ENCODE results near the gene RANGAP1. TPM values are rescaled to one million over a fixed set of nuclear protein-coding genes. Genes with fewer than 3 reads are reported as not detected.
"Not testable (repeated sequence)": the region's sequence is repeated elsewhere in the genome, so short reads cannot be mapped to it uniquely, and the experiment has no call there.

RANGAP1 gene
- total and polyA plus RNA-seq, 3 donors from 2014 or later: 212 to 319 (median 277) TPM

- no peaks in the 10 kb centered on the region for H3K36me3 ChIP-seq (ENCODE audit: low read depth, missing control alignments)
- intact Hi-C loops (cut with DNase I; ENCODE audit: low total_unique reads): no loop called here
- 1% methylated on average over 26 to 44 of the region's 60 CpGs for WGBS, 2 donors
Observed at GRCh38 chr22:41302021-41302767, 16.2 kb upstream of the RANGAP1 start.

GRCh38 chr22:41301085-41302020, 15.4 kb upstream of the RANGAP1 start, which contains the start of gene ZC3H7B:
Gene ZC3H7B, plus strand, starts transcription at chr22:41301525. Its CDS starts 19,136 bp downstream, at chr22:41320661.
- H3K4me3 ChIP-seq: peak within 1 kb of the TSS; percentile 90 to 93
- peak within 1 kb of the TSS; percentile 95 for H3K27ac ChIP-seq
- no peaks in the 10 kb centered on the region for H3K27me3 ChIP-seq
- 0 to 2% methylated on average over 11 to 74 of the region's 74 CpGs for WGBS, 2 donors
- intact Hi-C loops (cut with DNase I; ENCODE audit: low total_unique reads): no loop called here
- peak; percentile 84 for DNase-seq
- no peaks in the 10 kb centered on the region for H3K9me3 ChIP-seq
- H3K36me3 ChIP-seq (ENCODE audit: low read depth, missing control alignments): no peaks in the 10 kb centered on the region
- TF ChIP-seq CTCF (IDR thresholded peaks at IDR 0.05): peak in 2 of 3 experiments; percentile 36 to 44
- TF ChIP-seq POLR2A (IDR thresholded peaks at IDR 0.05): no peak
- peaks cover 22% of the 10 kb centered on the region for H3K4me1 ChIP-seq

More at GRCh38 chr22:41302021-41302767, 16.2 kb upstream of the RANGAP1 start:
- Histone ChIP-seq H3K4me1 (peaks cover 22% of the 10 kb centered on the region), H3K27me3 (no peaks in the 10 kb centered on the region), H3K4me3 (peak overlapping the region; percentile 90 to 93), H3K9me3 (no peaks in the 10 kb centered on the region), H3K27ac (peak overlapping the region; percentile 95)
- TF ChIP-seq CTCF (IDR thresholded peaks at IDR 0.05) (no peak), POLR2A (IDR thresholded peaks at IDR 0.05) (no peak)
- no peak for DNase-seq

- no peak for DNase-seq
- peak overlapping the region; percentile 90 to 93 for H3K4me3 ChIP-seq
- H3K9me3 ChIP-seq: no peaks in the 10 kb centered on the region
- TF ChIP-seq POLR2A (IDR thresholded peaks at IDR 0.05) (no peak), CTCF (IDR thresholded peaks at IDR 0.05) (no peak)
- no peaks in the 10 kb centered on the region for H3K36me3 ChIP-seq (ENCODE audit: low read depth, missing control alignments)
- intact Hi-C loops (cut with DNase I; ENCODE audit: low total_unique reads): no loop called here
- WGBS, 2 donors: 24 to 34% methylated on average over 7 of the region's 7 CpGs
- H3K27me3 ChIP-seq: no peaks in the 10 kb centered on the region
- H3K27ac ChIP-seq: peak overlapping the region; percentile 95
- peaks cover 22% of the 10 kb centered on the region for H3K4me1 ChIP-seq
Observed at GRCh38 chr22:41300661-41301060, 14.7 kb upstream of the RANGAP1 start.

GRCh38 chr22:41296826-41297667, 11.1 kb upstream of the RANGAP1 start:
- WGBS, 2 donors: 75 to 84% methylated on average over 9 of the region's 9 CpGs
- H3K4me1 ChIP-seq: peaks cover 4% of the 10 kb centered on the region
- intact Hi-C loops (cut with DNase I; ENCODE audit: low total_unique reads): no loop called here

GRCh38 chr22:41294816-41295215, 8.8 kb upstream of the RANGAP1 start:
- H3K27ac ChIP-seq; H3K4me3 ChIP-seq; H3K36me3 ChIP-seq (ENCODE audit: low read depth, missing control alignments); DNase-seq; H3K9me3 ChIP-seq; intact Hi-C loops (cut with DNase I; ENCODE audit: low total_unique reads); H3K27me3 ChIP-seq: not testable (repeated sequence)
- 71% methylated on average over 10 of the region's 28 CpGs; no CpG with 5 or more reads in 1 of the 2 donors for WGBS, 2 donors
- H3K4me1 ChIP-seq: peaks cover 13% of the 10 kb centered on the region

More at GRCh38 chr22:41296826-41297667, 11.1 kb upstream of the RANGAP1 start:
- Histone ChIP-seq H3K36me3 (ENCODE audit: low read depth, missing control alignments) (no peaks in the 10 kb centered on the region), H3K4me3 (no peak overlapping the region), H3K9me3 (no peaks in the 10 kb centered on the region), H3K27ac (no peak overlapping the region), H3K27me3 (no peaks in the 10 kb centered on the region)
- TF ChIP-seq POLR2A (IDR thresholded peaks at IDR 0.05) (no peak), CTCF (IDR thresholded peaks at IDR 0.05) (no peak)
- DNase-seq: no peak
